ENCODE data around the gene MYH11.
"Not testable (repeated sequence)": the region's sequence is repeated elsewhere in the genome, so short reads cannot be mapped to it uniquely, and the experiment has no call there.

The MYH11 gene

DNA sequence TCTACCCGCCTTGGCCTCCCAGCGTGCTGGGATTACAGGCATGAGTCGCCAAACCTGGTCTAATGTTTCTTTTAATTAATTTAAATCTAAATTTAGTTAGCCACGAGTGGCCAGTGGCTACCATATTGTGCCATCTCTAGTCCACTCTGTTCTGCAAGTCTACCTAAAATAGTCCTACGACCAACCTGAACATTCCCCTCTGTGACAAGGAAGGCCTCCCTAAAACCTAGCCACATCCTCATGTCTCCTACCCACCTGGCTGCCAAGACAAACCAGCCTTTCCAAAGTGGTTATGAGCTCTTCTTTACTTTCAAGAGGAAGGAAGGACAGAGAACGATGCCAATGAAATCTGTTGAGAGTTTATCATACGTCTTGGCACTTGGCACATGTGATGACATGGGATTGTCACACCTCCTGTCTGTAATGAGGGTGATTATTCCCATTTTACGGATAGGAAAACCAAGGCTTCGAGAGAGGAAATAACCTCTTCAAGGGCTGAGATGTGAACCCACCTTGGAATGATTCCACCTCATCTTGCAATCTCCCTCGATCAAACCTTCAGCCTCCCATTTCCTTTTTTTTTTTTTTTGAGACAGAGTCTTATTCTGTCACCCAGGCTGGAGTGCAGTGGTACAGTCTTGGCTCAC lies 19.7 kb downstream of the MYH11 start:
- no peak for DNase-seq

DNA sequence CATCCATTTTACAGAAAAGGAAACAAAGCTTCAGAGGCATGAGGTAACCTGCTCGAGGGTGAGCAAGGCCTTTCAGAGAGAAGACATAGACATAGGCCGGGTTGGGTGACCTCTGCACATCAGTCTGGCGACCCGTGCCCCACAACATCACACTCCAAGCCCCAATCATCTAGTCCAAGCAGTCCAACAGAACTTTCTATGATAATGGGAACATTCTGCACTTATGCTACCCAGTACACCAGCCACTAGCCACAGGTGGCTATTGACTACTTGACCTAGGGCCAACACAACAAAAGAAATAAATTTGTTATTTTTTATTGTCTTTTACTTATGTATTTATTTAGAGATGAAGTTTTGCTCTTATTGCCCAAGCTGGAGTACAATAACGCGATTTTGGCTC lies 20.8 kb downstream of the MYH11 start:
- DNase-seq: no peak

DNA sequence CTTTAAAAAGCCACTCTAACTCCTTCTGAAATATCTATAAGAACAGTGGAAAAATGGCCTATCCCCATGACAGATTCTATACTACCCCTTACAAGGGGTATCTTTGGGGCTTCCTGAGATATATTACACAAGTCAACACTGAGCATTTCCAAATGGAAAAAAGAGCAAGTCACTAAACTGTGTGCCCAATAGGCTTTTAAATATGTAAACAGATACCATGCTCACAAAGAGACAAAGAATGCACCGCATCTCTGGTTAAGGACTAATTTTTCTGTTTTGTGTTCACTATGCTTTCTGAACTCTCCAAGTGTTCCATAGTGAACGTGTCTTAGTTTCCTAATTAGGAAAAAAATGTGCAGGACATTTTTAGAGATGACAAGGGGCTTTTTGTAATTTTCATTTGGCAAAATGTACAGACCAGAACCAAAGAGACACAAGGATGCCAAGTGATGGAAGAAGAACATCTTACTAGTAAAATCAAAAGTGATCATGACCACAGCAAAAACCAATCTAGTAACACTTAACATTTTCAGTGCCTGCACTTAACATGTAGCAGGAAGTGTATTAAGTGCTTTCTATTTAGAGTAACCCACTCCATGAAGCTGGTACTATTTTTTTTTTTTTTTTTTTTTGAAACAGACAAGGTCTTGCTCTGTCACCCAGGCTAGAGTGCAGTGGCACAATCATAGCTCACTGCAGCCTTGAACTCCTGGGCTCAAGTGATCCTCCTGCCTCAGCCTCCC lies 21.5 kb downstream of the MYH11 start:
- no peak for DNase-seq

DNA sequence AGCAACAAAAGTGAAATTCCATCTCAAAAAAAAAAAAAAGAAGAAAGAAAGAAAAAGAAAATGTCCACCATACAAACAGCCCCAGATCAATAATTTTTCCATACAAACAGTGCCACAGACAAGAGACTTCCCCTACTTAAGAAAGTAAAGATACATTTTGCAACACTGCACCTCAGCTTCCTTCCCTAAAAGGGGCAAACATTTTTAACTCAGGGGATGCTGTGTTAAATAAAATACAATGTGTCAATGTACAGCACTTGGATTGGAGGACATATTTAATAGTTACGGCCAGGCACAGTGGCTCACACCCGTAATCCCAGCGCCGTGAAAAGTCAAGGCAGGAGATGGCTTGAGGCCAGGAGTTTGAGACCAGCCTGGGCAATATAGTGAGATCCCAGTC lies 22.3 kb downstream of the MYH11 start:
- DNase-seq: no peak

DNA sequence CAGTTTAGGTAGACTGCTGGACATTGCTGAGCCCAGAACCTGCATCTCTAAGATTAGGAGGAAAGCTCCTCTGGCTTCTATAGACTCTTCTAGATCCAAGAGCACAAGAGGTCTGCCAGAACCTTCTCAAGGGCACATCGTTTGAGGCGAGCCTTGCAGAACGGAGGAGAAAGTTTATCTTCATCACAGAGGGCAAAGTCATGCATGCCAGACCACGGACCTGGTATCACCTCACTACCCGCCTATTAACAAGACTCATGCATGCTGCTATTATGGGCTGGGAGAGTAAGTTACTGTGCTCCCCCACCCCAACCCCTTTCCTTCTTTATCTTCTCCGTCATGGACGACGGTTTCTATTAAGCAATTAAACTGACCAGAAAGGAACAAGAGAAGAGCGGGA lies 23.3 kb downstream of the MYH11 start:
- no peak for DNase-seq

DNA sequence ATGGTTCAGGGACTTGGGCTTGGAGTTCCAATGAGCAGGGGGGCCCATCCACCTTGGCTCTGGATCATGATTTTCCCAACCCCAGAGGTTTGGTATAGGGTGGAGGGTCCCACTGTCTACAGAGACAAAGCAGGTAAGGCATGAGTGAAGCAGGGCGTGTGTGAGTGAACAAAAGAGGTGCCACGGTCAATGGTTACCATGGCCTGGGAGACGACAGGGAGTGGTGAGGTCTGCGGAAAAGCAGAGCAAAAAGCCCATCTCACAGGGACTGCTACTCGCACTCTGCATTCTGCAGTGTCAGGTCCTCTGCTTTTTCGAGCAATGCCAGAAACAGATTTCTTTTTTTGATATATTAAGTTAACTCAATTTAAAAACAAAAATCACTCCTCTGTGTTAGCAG lies 24.6 kb downstream of the MYH11 start:
- DNase-seq: no peak

DNA sequence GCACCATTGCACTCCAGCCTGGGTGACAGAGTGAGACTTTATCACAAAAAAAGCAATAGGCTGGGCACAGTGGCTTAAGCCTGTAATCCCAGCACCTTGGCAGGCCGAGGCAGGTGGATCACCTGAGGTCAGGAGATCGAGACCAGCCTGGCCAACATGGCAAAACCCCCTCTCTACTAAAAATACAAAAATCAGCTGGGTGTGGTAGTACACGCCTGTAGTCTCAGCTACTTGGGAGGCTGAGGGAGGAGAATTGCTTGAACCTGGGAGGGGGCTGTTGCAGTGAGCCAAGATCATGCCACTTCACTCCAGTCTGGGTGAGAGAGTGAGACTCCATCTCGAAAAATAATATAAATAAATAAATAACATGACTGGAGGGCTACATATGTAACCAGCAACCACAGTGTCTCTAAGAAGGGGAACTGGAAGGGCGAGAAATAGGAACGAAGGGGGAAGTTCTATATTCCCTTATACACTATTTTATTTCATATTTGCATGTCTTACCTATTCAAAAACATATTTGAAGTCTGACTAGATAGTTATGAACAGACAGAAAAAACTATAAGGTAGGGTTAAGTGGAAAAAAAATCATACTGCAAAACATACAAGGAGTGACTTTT lies 25.9 kb downstream of the MYH11 start:
- no peak for DNase-seq

DNA sequence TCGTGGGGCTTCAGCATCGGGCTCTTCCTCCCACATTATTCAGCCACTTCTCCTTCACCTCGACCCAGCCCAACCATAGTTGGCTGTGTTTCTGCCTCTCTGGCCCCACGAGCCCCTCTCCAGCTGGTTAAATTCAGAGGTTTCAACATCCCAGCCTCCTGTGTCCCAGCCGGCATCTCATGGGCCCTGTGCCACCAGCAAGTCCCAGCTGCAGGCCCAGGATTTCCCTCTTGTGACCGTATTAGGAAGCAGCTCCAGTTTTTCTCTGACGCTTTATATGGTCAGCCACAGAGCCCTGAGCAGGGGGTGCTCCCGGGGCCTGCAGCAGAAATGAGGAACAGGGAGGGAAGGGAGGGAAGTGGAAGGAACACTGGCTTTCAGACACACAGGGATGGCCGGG lies 27.4 kb downstream of the MYH11 start:
- no peak for DNase-seq

DNA sequence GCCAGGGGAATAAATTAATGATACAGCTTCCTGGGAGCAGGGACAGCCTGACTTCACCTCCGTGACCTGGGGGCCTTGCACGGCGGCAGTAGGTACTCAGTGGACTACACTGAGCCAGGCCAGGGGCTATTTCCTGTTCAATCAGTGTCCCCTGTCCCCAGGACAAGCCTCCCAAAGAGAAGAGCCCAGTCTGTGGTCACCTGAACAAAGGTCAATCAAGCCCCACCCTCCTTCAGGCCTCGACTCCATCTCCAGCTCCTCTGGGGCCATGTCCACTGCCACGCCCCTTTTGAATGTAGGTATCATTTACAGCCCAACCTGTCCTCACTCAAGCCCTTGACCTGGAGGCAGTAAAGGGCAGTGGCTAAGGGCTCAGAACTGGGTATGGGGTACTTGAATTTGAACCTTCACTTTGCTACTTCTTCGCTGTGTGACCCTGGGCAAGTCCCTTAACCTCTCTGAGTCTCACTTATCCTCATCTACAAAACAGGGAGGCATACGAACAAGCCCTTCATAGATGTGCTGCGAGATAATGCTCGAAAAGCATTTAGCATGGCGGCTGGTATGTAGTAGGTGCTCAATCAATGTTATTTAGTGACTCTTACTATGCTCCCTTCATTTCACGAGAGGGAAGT lies 29.0 kb downstream of the MYH11 start:
- DNase-seq: no peak

DNA sequence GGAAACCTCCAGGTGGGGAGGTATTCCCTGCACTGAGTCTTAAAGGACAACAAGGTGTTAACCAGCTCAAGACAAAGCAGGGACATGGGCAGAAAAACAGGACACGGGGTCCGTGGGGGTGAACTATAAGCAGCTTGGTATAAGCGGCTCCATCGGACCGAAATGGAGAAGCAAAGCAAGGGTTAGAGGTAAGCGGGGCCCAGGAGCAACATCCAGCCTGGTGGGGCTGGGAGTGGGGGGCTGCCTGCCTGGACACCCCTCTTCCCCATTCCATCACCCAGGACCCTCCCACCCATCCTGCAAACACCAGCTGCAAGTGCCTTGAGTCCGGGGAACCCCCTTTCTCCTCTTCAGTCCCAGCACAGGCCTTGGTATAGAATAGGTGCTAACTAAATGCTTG lies 29.5 kb downstream of the MYH11 start:
- DNase-seq: no peak

DNA sequence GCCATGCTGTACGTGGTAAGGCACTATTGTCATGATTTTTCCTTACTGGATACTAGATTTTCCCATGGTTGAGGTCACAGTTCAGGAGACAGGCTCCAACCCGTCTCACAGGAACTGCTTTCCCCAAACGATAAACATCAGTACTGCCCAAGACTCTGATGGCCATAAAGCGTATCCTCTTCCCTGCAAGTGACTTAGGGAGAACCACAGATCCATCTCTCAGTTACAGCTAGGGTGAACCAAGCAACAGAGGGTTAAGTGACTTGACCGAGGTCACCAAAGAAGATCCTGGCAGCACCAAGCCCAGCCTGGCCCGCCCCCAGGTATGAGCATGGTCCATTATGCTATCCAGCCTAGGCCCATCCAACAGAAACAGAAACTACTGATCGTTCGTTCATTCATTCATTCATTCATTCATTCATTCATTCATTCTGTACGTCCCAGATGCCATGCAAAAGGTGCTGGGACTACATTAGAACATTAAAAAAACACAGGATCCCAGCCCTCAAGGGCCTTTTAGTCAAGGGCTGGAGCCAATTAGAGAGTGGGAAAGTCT lies 31.0 kb downstream of the MYH11 start:
- no peak for DNase-seq

DNA sequence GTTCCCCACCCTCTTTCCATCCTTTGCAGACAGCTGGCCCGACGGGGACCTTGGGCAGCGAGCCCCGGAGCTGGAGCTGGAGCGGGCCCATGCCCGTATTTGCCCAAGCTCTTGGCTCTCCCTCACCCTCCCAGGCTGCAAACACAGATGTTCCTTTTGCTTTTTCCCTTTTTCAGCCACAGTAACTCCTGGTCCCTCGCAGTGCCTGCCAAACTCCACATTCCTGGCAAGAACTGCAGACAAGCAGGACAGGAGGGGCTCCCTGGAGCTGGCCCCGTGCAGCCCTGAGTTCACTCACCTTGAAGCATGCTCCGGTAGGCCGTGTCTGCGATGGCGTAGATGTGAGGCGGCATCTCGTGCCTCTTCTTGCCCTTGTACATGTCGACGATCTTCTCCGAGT lies 33.9 kb downstream of the MYH11 start:
- DNase-seq: no peak

DNA sequence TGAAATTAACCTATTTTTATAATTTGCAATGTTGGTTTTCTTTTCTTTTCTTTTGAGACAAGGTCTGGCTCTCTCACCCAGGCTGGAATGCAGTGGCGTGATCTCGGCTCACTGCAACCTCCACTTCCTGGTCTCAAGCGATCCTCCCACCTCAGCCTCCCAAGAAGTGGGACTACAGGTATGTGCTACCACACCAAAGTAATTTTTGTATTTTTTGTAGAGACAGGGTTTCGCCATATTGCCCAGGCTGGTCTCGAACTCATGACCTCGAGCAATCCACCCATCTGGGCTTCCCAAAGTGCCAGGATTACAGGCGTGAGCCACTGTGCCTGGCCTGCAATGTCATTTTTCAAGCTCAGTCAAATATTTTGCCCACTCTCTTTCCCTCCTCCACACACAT lies 36.0 kb downstream of the MYH11 start:
- no peak for DNase-seq

DNA sequence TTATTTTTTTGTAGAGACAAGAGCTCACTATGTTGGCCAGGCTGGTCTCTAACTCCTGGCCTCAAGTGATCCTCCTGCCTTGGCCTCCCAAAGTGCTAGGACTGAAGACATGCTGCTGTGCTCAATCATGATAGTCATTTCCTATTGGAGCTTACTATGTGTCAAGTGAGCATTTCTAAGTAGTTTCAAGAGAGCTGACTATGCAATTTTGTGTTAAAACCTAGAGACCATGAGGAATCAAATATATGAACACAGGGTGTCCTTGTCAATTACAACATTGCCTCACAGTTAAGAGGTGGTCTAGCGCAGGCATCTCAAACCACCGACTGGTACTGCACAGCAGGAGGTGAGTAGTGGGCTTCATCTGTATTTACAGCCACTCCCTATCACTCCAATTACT lies 37.8 kb downstream of the MYH11 start:
- DNase-seq: no peak

DNA sequence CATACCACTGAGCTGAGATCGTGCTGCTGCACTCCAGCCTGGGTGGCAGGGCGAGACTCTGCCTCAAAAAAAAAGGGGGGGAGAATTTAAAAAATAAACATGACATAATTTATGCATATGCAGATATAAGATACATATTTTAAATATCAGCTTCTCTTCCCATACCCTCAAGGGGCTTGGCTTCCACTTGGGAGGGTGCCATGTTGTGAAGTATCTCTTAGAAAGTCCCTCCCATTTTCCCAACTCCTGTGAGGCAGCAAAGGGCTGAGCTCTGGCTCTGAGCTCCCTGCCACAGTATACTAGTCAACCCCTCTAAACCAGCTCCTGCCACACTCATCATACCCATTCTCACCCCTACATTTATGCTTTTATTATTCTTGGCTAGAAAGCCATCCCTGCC lies 39.4 kb downstream of the MYH11 start:
- DNase-seq: no peak

DNA sequence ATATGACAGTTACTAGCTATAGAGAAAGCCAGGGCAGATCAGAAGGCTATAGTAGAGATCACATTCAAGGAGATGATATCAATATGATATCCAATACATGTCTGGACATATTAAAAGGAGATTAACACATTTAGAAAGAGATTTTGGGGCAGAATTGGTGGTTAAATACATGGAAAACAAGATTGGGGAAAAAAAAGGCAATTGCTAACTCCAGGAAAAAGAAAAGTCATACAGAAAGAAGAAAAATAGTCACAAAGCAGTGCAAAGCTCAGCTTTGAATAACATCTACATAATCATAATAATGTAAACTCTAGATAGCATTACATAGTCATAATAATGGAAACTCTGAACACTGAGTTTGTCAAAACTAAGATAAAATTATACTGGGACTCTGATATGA lies 40.6 kb downstream of the MYH11 start:
- no peak for DNase-seq

DNA sequence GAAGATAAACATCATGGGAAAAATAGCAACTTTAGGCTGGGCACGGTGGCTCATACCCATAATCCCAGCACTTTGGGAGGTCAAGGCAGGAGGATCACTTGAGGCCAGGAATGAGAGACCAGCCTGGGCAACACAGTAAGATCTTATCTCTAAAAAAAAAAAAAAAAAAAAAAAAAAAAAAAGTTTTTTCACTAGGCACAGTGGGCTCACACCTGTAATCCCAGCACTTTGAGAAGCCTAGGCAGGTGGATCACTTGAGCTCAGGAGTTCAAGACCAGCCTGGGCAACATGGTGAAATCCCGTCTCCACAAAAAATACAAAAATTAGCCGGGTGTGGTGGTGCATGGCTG lies 44.5 kb downstream of the MYH11 start:
- DNase-seq: not testable (repeated sequence)

DNA sequence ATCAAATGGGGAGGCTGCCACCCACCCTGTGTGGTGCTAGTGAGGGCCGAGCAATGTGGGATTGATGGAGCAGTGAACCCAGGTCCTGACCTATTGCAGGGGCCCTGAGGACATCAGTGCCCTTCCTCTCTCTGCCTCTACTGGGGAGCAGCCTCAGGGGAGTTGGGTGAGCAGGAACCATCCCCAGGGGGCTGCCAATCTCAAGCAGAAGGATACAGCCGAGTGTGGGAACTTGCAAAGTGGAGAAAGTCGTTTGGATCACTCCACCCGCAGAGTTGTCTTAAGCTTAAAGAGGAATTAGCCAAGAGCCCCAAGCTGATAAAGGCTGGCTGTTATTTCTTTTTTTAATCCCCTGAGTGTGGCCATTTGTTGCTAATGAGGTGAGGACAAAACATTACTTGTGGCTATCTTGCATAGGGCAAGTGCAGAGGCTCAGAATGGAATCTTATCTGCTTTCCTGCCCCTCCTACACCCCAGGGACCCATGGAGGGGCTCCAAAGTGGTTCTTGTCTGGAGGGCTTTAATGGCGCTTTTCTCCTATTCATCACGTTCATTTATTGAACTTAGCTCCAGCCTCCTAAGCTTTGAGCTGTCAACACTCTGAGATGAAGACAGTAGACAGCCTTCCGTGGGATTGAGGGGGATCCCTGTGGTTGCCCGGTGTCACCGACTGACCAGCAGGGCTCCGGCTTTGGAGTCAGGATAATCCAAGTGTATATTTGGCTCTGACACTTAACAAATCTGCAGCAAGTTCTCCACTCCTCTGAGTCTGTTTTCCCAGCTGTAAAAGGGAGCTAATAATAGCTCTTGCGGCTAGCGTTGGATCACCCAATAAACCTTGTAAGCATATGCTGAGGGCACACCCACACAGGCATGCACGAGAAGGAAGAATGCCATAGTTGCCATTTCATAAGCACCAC lies 45.1 kb downstream of the MYH11 start:
- DNase-seq: no peak

DNA sequence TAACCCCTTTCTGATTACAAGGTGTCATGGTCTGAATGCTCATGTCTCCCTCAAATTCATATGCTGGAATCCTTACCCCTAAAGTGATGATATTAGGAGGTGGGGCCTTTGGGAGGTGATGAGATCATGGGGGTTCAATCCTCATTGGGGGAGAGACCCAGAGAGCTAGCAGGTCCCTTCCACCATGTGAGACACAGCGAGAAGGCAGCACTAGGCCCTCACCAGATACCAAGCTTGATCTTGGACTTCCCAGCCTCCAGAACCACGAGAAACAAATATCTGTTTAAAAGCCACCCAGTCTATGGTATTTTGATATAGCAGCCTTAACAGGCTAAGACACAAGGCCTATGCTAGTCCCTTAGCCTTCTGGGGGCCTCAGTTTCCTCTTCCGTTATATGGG lies 45.9 kb downstream of the MYH11 start:
- DNase-seq: no peak

DNA sequence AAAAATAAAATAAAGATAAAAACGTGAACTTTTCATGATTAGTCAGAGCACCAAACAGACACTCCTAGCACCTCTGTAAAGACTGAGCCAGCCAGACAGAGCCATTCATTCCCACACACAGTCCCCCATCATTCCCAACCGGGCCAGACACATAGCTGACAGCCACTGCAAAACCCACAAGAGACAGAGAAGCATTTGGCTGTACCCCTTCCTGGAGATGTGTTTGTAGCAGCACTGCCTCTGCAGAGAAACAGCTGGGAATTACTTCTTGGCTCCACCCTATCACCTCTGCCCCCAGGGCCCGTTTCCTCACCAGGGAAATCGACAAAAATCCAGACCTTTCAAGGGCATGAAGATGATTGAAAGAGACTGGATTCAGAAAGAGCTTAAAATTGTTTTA lies 46.4 kb downstream of the MYH11 start:
- no peak for DNase-seq

DNA sequence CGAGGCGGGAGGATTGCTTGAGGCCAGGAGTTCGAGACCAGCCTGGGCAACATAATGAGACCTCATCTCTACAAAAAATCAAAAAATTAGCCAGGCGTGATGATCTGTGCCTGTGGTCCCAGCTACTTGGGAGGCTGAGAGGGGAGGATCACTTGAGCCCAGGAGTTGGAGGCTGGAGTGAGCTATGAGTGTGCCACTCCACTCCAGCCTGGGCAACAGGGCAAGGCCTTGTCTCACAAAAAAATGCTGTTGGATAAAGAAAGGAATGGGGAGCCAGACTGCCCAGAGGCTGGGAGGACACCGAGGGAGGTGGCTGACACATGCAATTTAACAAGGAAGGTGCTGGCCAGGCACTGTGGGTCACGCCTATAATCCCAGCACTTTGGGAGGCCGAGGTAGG lies 47.5 kb downstream of the MYH11 start:
- not testable (repeated sequence) for DNase-seq

DNA sequence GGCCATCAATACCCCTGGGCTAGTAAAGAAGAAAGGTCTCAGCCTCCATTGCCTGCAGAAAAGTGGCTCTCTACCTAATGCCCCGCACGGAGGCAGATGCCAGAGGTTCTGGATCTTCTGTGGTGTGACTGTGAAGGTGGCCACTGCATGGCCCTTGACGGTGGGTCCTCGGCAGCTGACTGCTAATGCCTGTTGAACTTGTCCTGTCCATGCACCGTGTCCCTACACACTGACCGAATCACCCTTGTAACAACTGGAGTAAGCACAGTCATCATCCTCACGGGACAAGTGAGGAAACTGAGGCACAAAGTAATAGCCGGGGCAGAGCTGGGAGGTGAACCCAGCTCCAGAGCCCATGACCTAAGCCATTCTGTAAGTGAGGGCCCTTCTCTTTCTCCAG lies 48.8 kb downstream of the MYH11 start:
- DNase-seq: no peak

DNA sequence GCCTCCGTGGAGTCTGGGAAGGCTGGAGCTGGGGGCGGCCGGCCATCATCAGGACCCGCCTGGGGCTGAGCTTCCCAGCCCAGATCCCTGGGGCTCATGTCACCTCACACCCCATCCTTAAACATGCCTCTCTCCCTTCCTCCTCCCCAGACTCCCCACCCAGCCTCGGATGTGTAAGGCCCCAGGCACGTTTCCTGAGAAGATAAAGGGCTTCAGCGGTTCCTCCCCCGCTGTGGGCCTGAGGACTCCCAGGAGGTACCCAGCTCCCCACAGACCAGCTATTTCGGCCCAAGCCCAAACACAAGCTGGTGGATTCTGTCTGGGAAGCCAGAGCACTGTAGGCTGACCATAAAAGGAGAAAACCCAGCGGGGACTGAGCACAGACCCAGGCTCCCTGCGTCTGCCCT lies 49.2 kb downstream of the MYH11 start:
- DNase-seq: no peak

Data from CD4-positive, alpha-beta T cell treated with Interleukin-15 for 1 hour (primary cell).